ENCODE data around the gene SMCO1.
"Not testable (repeated sequence)": the region's sequence is repeated elsewhere in the genome, so short reads cannot be mapped to it uniquely, and the experiment has no call there.

SMCO1 gene

GRCh38 chr3:196504556-196504955, 10.6 kb downstream of the SMCO1 start:
- no peak overlapping the region for H3K9ac ChIP-seq (ENCODE audit: low read length)
- H3K4ac ChIP-seq (ENCODE audit: low read depth, low read length) = no peak overlapping the region
- peak overlapping the region; percentile 71 for H2AK5ac ChIP-seq (ENCODE audit: low read length)
- H3K79me2 ChIP-seq (ENCODE audit: control insufficient read depth, insufficient read depth, low read length, poor library complexity) = peaks cover 22% of the 10 kb centered on the region
- H4K8ac ChIP-seq (ENCODE audit: low read depth, low read length) = peak overlapping the region; percentile 64
- H3K36me3 ChIP-seq (ENCODE audit: control insufficient read depth in 1 of 2, insufficient read depth in 2 of 2, low read length in 2 of 2) = no peaks in the 10 kb centered on the region
- peak overlapping the region; percentile 73 for H2BK120ac ChIP-seq (ENCODE audit: insufficient read depth, low read length, poor library complexity)
- H3K27me3 ChIP-seq (ENCODE audit: insufficient read depth, low read length) = no peaks in the 10 kb centered on the region
- no CpG with 5 or more reads among the region's 6 CpGs for WGBS (ENCODE audit: extremely low coverage, insufficient coverage, insufficient read length)
- H3K4me3 ChIP-seq (ENCODE audit: low read depth, low read length) = no peak overlapping the region
- H3K4me2 ChIP-seq (ENCODE audit: low read length) = no peak overlapping the region
- peak overlapping the region; percentile 81 for H3K14ac ChIP-seq (ENCODE audit: low read length)
- H3K4me1 ChIP-seq (ENCODE audit: control insufficient read depth in 1 of 2, insufficient read depth in 2 of 2, low read length in 2 of 2) = peaks cover 2% of the 10 kb centered on the region in 2 experiments
- no peaks in the 10 kb centered on the region for H3K9me3 ChIP-seq (ENCODE audit: insufficient read depth, low read depth, low read length)
- peak overlapping the region; percentile 86 for H4K91ac ChIP-seq (ENCODE audit: low read depth, low read length)
- peak overlapping the region; percentile 70 for H4K12ac ChIP-seq (ENCODE audit: low read depth, low read length)
- H3K23ac ChIP-seq (ENCODE audit: low read length) = no peak overlapping the region
- H2BK12ac ChIP-seq (ENCODE audit: low read length) = peak overlapping the region; percentile 95
- no peak for DNase-seq
- no peak overlapping the region for H2BK5ac ChIP-seq (ENCODE audit: low read depth, low read length, poor library complexity)
- H3K79me1 ChIP-seq (ENCODE audit: low read length) = peaks cover 25% of the 10 kb centered on the region
- H3K27ac ChIP-seq (ENCODE audit: low read depth, low read length) = peak overlapping the region; percentile 81
- H3K18ac ChIP-seq (ENCODE audit: low read length) = no peak overlapping the region
- H2AFZ ChIP-seq (ENCODE audit: insufficient read depth, low read length, poor library complexity) = peak overlapping the region; percentile 57

DNA sequence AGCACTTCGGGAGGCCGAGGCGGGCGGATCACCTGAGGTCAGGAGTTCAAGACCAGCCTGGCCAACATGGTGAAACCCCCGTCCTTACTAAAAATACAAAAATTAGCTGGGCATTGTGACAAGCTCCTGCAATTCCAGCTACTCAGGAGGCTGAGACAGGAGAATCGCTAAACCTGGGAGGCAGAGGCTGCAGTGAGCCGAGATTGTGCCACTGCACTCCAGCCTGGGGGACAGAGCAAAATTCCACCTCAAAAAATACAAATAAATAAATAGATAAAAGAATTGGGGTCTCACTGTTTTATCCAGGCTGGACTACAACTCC, 11.1 kb downstream of the SMCO1 start:
- not testable (repeated sequence) for H3K27me3 ChIP-seq (ENCODE audit: insufficient read depth, low read length); DNase-seq; H3K23ac ChIP-seq (ENCODE audit: low read length); H3K4ac ChIP-seq (ENCODE audit: low read depth, low read length); H3K4me3 ChIP-seq (ENCODE audit: low read depth, low read length); H2BK5ac ChIP-seq (ENCODE audit: low read depth, low read length, poor library complexity); H3K18ac ChIP-seq (ENCODE audit: low read length); H3K9ac ChIP-seq (ENCODE audit: low read length); H3K9me3 ChIP-seq (ENCODE audit: insufficient read depth, low read depth, low read length); H3K36me3 ChIP-seq (ENCODE audit: control insufficient read depth in 1 of 2, insufficient read depth in 2 of 2, low read length in 2 of 2); H3K4me1 ChIP-seq (ENCODE audit: control insufficient read depth in 1 of 2, insufficient read depth in 2 of 2, low read length in 2 of 2); H2AFZ ChIP-seq (ENCODE audit: insufficient read depth, low read length, poor library complexity)
- H4K91ac ChIP-seq (ENCODE audit: low read depth, low read length) = peak overlapping the region; percentile 86
- H3K79me2 ChIP-seq (ENCODE audit: control insufficient read depth, insufficient read depth, low read length, poor library complexity) = peaks cover 24% of the 10 kb centered on the region
- H4K8ac ChIP-seq (ENCODE audit: low read depth, low read length) = peak overlapping the region; percentile 71
- H4K12ac ChIP-seq (ENCODE audit: low read depth, low read length) = peak overlapping the region; percentile 70
- H2BK12ac ChIP-seq (ENCODE audit: low read length) = peak overlapping the region; percentile 95
- WGBS (ENCODE audit: extremely low coverage, insufficient coverage, insufficient read length) = no CpG with 5 or more reads among the region's 7 CpGs
- peak overlapping the region; percentile 81 for H2BK120ac ChIP-seq (ENCODE audit: insufficient read depth, low read length, poor library complexity)
- H3K4me2 ChIP-seq (ENCODE audit: low read length) = peak overlapping the region; percentile 43
- peaks cover 25% of the 10 kb centered on the region for H3K79me1 ChIP-seq (ENCODE audit: low read length)
- peak overlapping the region; percentile 81 for H3K27ac ChIP-seq (ENCODE audit: low read depth, low read length)
- H2AK5ac ChIP-seq (ENCODE audit: low read length) = peak overlapping the region; percentile 71
- H3K14ac ChIP-seq (ENCODE audit: low read length) = peak overlapping the region; percentile 81

- Histone ChIP-seq H3K23ac (ENCODE audit: low read length) (no peak within 1 kb of the TSS), H2BK5ac (ENCODE audit: low read depth, low read length, poor library complexity) (peak within 1 kb of the TSS; percentile 97), H3K9me3 (ENCODE audit: insufficient read depth, low read depth, low read length) (no peaks in the 10 kb centered on the region), H3K79me1 (ENCODE audit: low read length) (peaks cover 25% of the 10 kb centered on the region), H3K4me1 (ENCODE audit: control insufficient read depth in 1 of 2, insufficient read depth in 2 of 2, low read length in 2 of 2) (peaks cover 5% of the 10 kb centered on the region in 2 experiments), H3K9ac (ENCODE audit: low read length) (peak within 1 kb of the TSS; percentile 83), H3K27ac (ENCODE audit: low read depth, low read length) (peak within 1 kb of the TSS; percentile 95), H3K18ac (ENCODE audit: low read length) (peak within 1 kb of the TSS; percentile 98), H2BK12ac (ENCODE audit: low read length) (peak within 1 kb of the TSS; percentile 95), H4K91ac (ENCODE audit: low read depth, low read length) (peak within 1 kb of the TSS; percentile 92), H3K4ac (ENCODE audit: low read depth, low read length) (peak within 1 kb of the TSS; percentile 99), H2AFZ (ENCODE audit: insufficient read depth, low read length, poor library complexity) (peak within 1 kb of the TSS; percentile 99), H4K8ac (ENCODE audit: low read depth, low read length) (peak within 1 kb of the TSS; percentile 94), H3K27me3 (ENCODE audit: insufficient read depth, low read length) (no peaks in the 10 kb centered on the region), H3K14ac (ENCODE audit: low read length) (peak within 1 kb of the TSS; percentile 97), H3K4me2 (ENCODE audit: low read length) (peak within 1 kb of the TSS; percentile 65), H2AK5ac (ENCODE audit: low read length) (peak within 1 kb of the TSS; percentile 88), H3K4me3 (ENCODE audit: low read depth, low read length) (peak within 1 kb of the TSS; percentile 84), H3K79me2 (ENCODE audit: control insufficient read depth, insufficient read depth, low read length, poor library complexity) (peaks cover 28% of the 10 kb centered on the region), H4K12ac (ENCODE audit: low read depth, low read length) (peak within 1 kb of the TSS; percentile 91), H3K36me3 (ENCODE audit: control insufficient read depth in 1 of 2, insufficient read depth in 2 of 2, low read length in 2 of 2) (no peaks in the 10 kb centered on the region), H2BK120ac (ENCODE audit: insufficient read depth, low read length, poor library complexity) (peak within 1 kb of the TSS; percentile 96)
- no CpG with 5 or more reads among the region's 75 CpGs for WGBS (ENCODE audit: extremely low coverage, insufficient coverage, insufficient read length)
- DNase-seq = peak; percentile 90 to 97
Observed at GRCh38 chr3:196503196-196504076, 11.7 kb downstream of the SMCO1 start, which contains the start of gene RNF168. RNF168 (minus strand) TSS chr3:196503768; CDS start chr3:196503173, 595 bp downstream.

DNA sequence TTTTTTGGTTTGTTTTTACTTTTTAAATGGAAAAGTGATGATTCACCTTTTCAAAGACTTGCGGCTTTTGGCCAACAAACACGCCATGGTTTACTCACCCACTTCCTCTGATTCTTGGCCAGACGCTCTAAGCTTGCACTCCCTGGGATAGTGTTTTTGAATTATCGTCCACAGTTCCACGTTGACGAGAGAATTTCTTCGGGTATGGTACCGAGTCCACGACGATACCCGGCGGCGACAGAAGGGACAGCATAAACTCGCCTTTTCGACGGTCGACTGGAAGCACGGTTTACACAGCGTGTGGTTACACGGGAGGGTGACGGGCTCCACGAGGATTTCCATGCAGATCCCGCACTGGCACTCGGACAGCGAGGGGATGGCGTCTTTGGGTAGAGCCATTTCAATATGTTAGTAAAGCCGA, 12.4 kb downstream of the SMCO1 start:
- H3K23ac ChIP-seq (ENCODE audit: low read length) = no peak overlapping the region
- peak overlapping the region; percentile 69 for H2BK12ac ChIP-seq (ENCODE audit: low read length)
- peak overlapping the region; percentile 92 for H4K91ac ChIP-seq (ENCODE audit: low read depth, low read length)
- H3K18ac ChIP-seq (ENCODE audit: low read length) = peak overlapping the region; percentile 98
- no peaks in the 10 kb centered on the region for H3K9me3 ChIP-seq (ENCODE audit: insufficient read depth, low read depth, low read length)
- H2BK120ac ChIP-seq (ENCODE audit: insufficient read depth, low read length, poor library complexity) = peak overlapping the region; percentile 96
- H2BK5ac ChIP-seq (ENCODE audit: low read depth, low read length, poor library complexity) = peak overlapping the region; percentile 97
- H3K27ac ChIP-seq (ENCODE audit: low read depth, low read length) = peak overlapping the region; percentile 95
- peak overlapping the region; percentile 97 for H3K14ac ChIP-seq (ENCODE audit: low read length)
- H3K4me2 ChIP-seq (ENCODE audit: low read length) = peak overlapping the region; percentile 65
- peaks cover 25% of the 10 kb centered on the region for H3K79me1 ChIP-seq (ENCODE audit: low read length)
- H3K27me3 ChIP-seq (ENCODE audit: insufficient read depth, low read length) = no peaks in the 10 kb centered on the region
- peak overlapping the region; percentile 99 for H3K4ac ChIP-seq (ENCODE audit: low read depth, low read length)
- peak overlapping the region; percentile 91 for H4K12ac ChIP-seq (ENCODE audit: low read depth, low read length)
- H4K8ac ChIP-seq (ENCODE audit: low read depth, low read length) = peak overlapping the region; percentile 94
- peak overlapping the region; percentile 99 for H2AFZ ChIP-seq (ENCODE audit: insufficient read depth, low read length, poor library complexity)
- peaks cover 5% of the 10 kb centered on the region in 2 experiments for H3K4me1 ChIP-seq (ENCODE audit: control insufficient read depth in 1 of 2, insufficient read depth in 2 of 2, low read length in 2 of 2)
- H3K36me3 ChIP-seq (ENCODE audit: control insufficient read depth in 1 of 2, insufficient read depth in 2 of 2, low read length in 2 of 2) = no peaks in the 10 kb centered on the region
- peaks cover 33% of the 10 kb centered on the region for H3K79me2 ChIP-seq (ENCODE audit: control insufficient read depth, insufficient read depth, low read length, poor library complexity)
- H3K4me3 ChIP-seq (ENCODE audit: low read depth, low read length) = peak overlapping the region; percentile 84
- peak; percentile 39 to 73 for DNase-seq
- H3K9ac ChIP-seq (ENCODE audit: low read length) = peak overlapping the region; percentile 83
- H2AK5ac ChIP-seq (ENCODE audit: low read length) = peak overlapping the region; percentile 88
- WGBS (ENCODE audit: extremely low coverage, insufficient coverage, insufficient read length) = no CpG with 5 or more reads among the region's 27 CpGs
